Osteocyte (in vitro differentiated cells): ENCODE data around the gene LGALS12. TPM values are rescaled to one million over a fixed set of nuclear protein-coding genes. Genes with fewer than 3 reads are reported as not detected.

ENCODE experiments used
- DNase-seq: peaks from one replicate; pipeline ENCODE4 v3.0.0; 2021; ENCODE audit warnings: mixed read lengths; ENCODE audit not compliant: unreplicated experiment; ENCODE audit errors: extremely low spot score
- H3K27ac Mint-ChIP-seq: one replicate; pipeline ENCODE4 v1.8.0; 2021; ENCODE audit warnings: mild to moderate bottlenecking, mixed read lengths; ENCODE audit not compliant: unreplicated experiment
- H3K27me3 Mint-ChIP-seq: one replicate; pipeline ENCODE4 v1.8.0; 2021; ENCODE audit warnings: mixed read lengths; ENCODE audit not compliant: unreplicated experiment
- H3K36me3 Mint-ChIP-seq: one replicate; pipeline ENCODE4 v1.8.0; 2021; ENCODE audit warnings: mixed read lengths; ENCODE audit not compliant: unreplicated experiment
- H3K4me1 Mint-ChIP-seq: one replicate; pipeline ENCODE4 v1.8.0; 2021; ENCODE audit warnings: mixed read lengths; ENCODE audit not compliant: unreplicated experiment
- H3K4me3 Mint-ChIP-seq: one replicate; pipeline ENCODE4 v1.8.0; 2021; ENCODE audit warnings: mild to moderate bottlenecking, moderate library complexity, mixed read lengths; ENCODE audit not compliant: unreplicated experiment
- H3K9me3 Mint-ChIP-seq: one replicate; pipeline ENCODE4 v1.8.0; 2021; ENCODE audit warnings: mixed read lengths; ENCODE audit not compliant: unreplicated experiment
- total RNA-seq: library from RNA; stranded (reverse); gene quantifications from 2 replicates; pipeline ENCODE4 v1.2.1, GENCODE V29; 2021
- TF ChIP-seq, protein P1 (sequence below): fragments of 200-600 bp; sonication (generic); IDR thresholded peaks from 2 replicates; pipeline ENCODE4 v1.5.0; 2021; ENCODE audit warnings: antibody characterized with exemption, mild to moderate bottlenecking, moderate library complexity

The LGALS12 gene
- total RNA-seq, 1 donor from 2014 or later: not detected

DNA sequence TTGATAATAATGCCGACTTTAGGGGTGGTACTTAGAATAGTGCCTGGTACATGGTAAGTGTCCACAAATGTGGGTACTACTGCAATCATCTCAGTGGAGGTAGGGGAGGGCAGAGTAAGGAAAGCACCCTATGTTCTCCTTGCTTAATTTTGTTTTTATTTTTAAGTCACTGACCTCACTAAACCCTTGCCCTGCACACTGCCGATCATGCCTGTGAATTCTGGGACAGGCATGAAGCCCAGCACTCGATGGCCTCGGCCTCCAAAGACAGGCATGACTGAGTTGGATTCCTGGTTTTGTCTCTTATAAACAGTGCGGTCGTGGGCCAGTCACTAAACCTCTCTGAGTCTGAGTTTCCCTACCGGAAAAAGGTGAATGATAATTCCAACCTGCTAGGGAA is 6.9 kb downstream of the LGALS12 start:
- Mint-ChIP-seq H3K4me3 (no peak overlapping the region), H3K36me3 (no peaks in the 10 kb centered on the region)

DNA sequence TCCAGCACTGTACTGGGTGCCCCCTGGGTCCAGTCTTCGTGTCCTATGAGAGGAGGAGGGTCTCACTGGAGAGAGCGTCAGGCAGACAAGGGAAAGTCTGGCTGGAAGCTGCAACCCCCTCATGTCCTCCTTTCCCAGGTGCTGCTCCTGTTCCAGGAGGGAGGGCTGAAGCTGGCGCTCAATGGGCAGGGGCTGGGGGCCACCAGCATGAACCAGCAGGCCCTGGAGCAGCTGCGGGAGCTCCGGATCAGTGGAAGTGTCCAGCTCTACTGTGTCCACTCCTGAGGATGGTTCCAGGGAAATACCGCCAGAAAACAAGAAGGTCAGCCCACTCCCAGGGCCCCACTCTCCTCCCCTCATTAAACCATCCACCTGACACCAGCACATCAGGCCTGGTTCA is 10.2 kb downstream of the LGALS12 start:
- H3K4me3 Mint-ChIP-seq: no peak overlapping the region
- no peak overlapping the region for H3K27ac Mint-ChIP-seq
- peaks cover 6% of the 10 kb centered on the region for H3K4me1 Mint-ChIP-seq
- H3K9me3 Mint-ChIP-seq: no peaks in the 10 kb centered on the region
- no peak for DNase-seq
- H3K36me3 Mint-ChIP-seq: no peaks in the 10 kb centered on the region
- peaks cover 11% of the 10 kb centered on the region for H3K27me3 Mint-ChIP-seq
- TF ChIP-seq, protein P1, sequence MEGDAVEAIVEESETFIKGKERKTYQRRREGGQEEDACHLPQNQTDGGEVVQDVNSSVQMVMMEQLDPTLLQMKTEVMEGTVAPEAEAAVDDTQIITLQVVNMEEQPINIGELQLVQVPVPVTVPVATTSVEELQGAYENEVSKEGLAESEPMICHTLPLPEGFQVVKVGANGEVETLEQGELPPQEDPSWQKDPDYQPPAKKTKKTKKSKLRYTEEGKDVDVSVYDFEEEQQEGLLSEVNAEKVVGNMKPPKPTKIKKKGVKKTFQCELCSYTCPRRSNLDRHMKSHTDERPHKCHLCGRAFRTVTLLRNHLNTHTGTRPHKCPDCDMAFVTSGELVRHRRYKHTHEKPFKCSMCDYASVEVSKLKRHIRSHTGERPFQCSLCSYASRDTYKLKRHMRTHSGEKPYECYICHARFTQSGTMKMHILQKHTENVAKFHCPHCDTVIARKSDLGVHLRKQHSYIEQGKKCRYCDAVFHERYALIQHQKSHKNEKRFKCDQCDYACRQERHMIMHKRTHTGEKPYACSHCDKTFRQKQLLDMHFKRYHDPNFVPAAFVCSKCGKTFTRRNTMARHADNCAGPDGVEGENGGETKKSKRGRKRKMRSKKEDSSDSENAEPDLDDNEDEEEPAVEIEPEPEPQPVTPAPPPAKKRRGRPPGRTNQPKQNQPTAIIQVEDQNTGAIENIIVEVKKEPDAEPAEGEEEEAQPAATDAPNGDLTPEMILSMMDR: no peak

More for the DNA sequence above, 6.9 kb downstream of the LGALS12 start:
- Mint-ChIP-seq H3K9me3 (no peaks in the 10 kb centered on the region), H3K27me3 (no peaks in the 10 kb centered on the region), H3K4me1 (peaks cover 11% of the 10 kb centered on the region), H3K27ac (no peak overlapping the region)
- no peak for DNase-seq
- TF ChIP-seq, protein P1: no peak

DNA sequence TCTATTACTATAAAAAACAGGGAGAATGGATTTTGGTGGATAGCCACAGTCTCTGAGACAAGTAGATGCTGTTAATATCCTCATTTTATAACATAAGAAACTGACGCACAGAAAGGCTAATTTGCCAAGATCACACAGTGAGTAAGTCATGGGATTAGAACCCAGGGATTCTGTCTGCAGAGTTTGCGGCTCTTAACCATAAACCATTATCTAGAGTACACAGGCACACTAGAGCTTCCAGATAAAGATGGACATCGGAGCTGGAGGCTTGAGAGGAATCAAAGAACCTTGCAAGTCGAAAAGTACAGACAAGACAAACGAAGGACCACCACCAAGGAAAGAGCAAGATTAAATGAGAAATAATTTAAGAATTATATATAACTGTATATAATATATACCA is 11.3 kb downstream of the LGALS12 start:
- Mint-ChIP-seq H3K9me3 (no peaks in the 10 kb centered on the region), H3K4me1 (peaks cover 4% of the 10 kb centered on the region), H3K36me3 (no peaks in the 10 kb centered on the region), H3K4me3 (no peak overlapping the region), H3K27me3 (peaks cover 15% of the 10 kb centered on the region), H3K27ac (no peak overlapping the region)
- TF ChIP-seq, protein P1: no peak
- DNase-seq: no peak

DNA sequence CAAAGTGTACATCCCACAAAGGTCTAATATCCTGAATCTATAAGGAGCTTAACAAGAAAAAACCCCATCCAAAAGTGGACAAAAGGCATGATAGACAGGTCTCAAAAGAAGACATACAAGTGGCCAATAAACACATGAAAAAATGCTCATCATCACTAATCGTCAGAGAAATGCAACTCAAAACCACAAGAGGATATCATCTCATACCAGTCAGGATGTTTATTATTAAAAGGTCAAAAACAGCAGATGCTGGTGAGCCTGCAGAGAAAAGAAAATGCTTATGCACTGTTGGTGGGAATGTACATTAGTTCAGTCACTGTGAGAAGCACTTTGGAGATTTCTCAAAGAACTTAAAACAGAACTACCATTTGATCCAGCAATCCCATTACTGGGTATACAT is 12.7 kb downstream of the LGALS12 start:
- no peaks in the 10 kb centered on the region for H3K36me3 Mint-ChIP-seq
- TF ChIP-seq, protein P1: no peak
- DNase-seq: no peak
- no peak overlapping the region for H3K27ac Mint-ChIP-seq
- no peaks in the 10 kb centered on the region for H3K9me3 Mint-ChIP-seq
- H3K27me3 Mint-ChIP-seq: peaks cover 24% of the 10 kb centered on the region
- peaks cover 4% of the 10 kb centered on the region for H3K4me1 Mint-ChIP-seq
- no peak overlapping the region for H3K4me3 Mint-ChIP-seq

DNA sequence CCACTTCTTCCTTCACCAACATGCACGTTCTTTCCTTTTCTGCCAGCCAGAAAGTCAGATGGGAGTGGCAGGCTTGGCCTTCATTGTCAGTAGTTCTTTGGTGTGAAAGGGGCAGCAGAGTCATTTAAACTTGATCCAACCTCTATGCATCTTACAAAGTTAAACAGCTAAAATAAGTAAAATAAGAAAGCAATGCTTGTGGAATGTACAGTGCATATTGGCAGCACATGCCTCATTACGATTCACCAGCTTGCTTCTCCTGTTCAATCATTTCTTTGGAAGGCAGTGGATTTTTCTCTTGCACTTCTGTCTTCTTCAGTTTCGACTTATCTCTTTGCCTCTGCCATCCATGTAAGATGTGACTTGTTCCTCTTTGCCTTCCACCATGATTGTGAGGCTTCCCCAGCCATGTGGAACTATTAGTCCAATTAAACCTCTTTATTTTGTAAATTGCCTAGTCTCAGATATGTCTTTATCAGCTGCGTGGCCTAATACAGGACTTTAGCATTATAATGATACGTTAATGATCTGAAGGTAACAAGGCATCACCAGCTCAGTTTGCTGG is 14.8 kb downstream of the LGALS12 start:
- peaks cover 26% of the 10 kb centered on the region for H3K27me3 Mint-ChIP-seq
- no peak for DNase-seq
- H3K36me3 Mint-ChIP-seq: no peaks in the 10 kb centered on the region
- no peak overlapping the region for H3K27ac Mint-ChIP-seq
- TF ChIP-seq, protein P1: no peak
- no peaks in the 10 kb centered on the region for H3K9me3 Mint-ChIP-seq
- peaks cover 4% of the 10 kb centered on the region for H3K4me1 Mint-ChIP-seq
- H3K4me3 Mint-ChIP-seq: no peak overlapping the region
